Prostate gland (tissue), 2 donors: Measurements from ENCODE around the gene PKLR. TPM values are rescaled to one million over a fixed set of nuclear protein-coding genes. Genes with fewer than 3 reads are reported as not detected.
A peak's percentile ranks its signal among the peaks of the same experiment; 100 is the strongest.

ENCODE experiments used
- DNase-seq: peaks from one replicate; pipeline ENCODE4 v3.0.0-alpha.2; 2019; ENCODE audit warnings: low spot score
- H3K27ac ChIP-seq, 2 donors: fragments of 200-600 bp; sonication (generic); 2 replicates each; pipeline ENCODE4 v1.5.1; 2017 to 2019
- H3K27me3 ChIP-seq: fragments of 200-600 bp; sonication (generic); replicated peaks from 2 replicates; pipeline ENCODE4 v1.5.1; 2019; ENCODE audit not compliant: insufficient read depth
- H3K36me3 ChIP-seq, 2 donors: fragments of 200-600 bp; sonication (generic); 1 replicate in 1 of 2; 2 replicates in 1 of 2; pipeline versions ENCODE4 v1.5.1 to v1.8.1; 2017 to 2019
- H3K4me1 ChIP-seq: fragments of 200-600 bp; sonication (generic); replicated peaks from 2 replicates; pipeline ENCODE4 v1.5.1; 2019
- H3K4me3 ChIP-seq, 2 donors: fragments of 200-600 bp; sonication (generic); 2 replicates each; pipeline ENCODE4 v1.5.1; 2017 to 2019
- H3K9me3 ChIP-seq: fragments of 200-600 bp; sonication (generic); 2 replicates; pipeline ENCODE4 v1.5.1; 2017
- POLR2A ChIP-seq: fragments of 450-650 bp; IDR thresholded peaks from one replicate; pipeline ENCODE4 v1.6.1; 2016; ENCODE audit warnings: antibody characterized with exemption, mild to moderate bottlenecking
- POLR2AphosphoS5 ChIP-seq: sonication (generic); formaldehyde crosslinking; IDR thresholded peaks from one replicate; pipeline ENCODE4 v1.6.1; 2017; ENCODE audit warnings: antibody characterized with exemption
- WGBS: methylation state at CpG from one replicate; pipeline ENCODE4 v1.1.5; 2018; 5-methylcytosine and 5-hydroxymethylcytosine counted together
- intact Hi-C: fragments of 100-400 bp; cut with DNase I; formaldehyde crosslinking; loops from one replicate; pipeline ENCODE4 v1.14.2; 2022
- total RNA-seq, 2 donors: library from RNA; depleted of rRNA; stranded (reverse); fragments of >200 nt; gene quantifications; one replicate each; pipeline ENCODE4 v1.1.0, GENCODE V29; 2016
- TF ChIP-seq, protein P1 (sequence below), 4 experiments: fragments of 200-600 bp in 2 of 4; fragments of 450-650 bp in 2 of 4; sonication (generic) in 2 of 4; IDR thresholded peaks; 1 replicate in 3 of 4; 2 replicates in 1 of 4; pipeline ENCODE4 v1.5.1; 2016 to 2019; ENCODE audit warnings: antibody characterized with exemption in 4 of 4, mild to moderate bottlenecking in 2 of 4, moderate library complexity in 2 of 4

PKLR gene
- total RNA-seq, 2 donors from 2014 or later = not detected

DNA sequence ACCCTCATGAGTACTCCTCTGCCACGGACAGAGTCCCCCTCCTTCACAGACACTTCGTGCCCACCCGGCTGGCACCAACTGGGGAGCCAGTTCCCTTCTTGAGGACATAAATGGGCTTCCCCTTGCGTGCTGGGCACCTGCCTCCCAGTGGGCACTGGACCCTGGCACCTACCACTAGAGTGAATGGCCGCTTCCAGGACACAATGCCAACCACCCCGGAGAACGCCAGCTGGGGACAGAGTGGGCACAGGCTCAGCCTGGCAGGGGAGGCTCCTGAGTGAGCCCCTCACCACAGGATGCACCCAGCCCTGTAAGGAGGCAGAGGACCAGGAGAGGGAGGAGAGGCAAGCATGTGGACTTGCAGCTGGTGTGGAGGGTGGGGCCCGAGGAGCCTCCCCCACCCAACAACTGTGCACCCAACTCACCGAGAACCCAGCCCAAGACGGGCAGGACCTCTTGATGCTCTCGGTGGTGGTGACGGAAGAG, 47.0 kb downstream of the PKLR start:
- peaks cover 12% of the 10 kb centered on the region for H3K4me1 ChIP-seq
- no peaks in the 10 kb centered on the region for H3K9me3 ChIP-seq
- H3K36me3 ChIP-seq = no peaks in the 10 kb centered on the region
- TF ChIP-seq, protein P1, sequence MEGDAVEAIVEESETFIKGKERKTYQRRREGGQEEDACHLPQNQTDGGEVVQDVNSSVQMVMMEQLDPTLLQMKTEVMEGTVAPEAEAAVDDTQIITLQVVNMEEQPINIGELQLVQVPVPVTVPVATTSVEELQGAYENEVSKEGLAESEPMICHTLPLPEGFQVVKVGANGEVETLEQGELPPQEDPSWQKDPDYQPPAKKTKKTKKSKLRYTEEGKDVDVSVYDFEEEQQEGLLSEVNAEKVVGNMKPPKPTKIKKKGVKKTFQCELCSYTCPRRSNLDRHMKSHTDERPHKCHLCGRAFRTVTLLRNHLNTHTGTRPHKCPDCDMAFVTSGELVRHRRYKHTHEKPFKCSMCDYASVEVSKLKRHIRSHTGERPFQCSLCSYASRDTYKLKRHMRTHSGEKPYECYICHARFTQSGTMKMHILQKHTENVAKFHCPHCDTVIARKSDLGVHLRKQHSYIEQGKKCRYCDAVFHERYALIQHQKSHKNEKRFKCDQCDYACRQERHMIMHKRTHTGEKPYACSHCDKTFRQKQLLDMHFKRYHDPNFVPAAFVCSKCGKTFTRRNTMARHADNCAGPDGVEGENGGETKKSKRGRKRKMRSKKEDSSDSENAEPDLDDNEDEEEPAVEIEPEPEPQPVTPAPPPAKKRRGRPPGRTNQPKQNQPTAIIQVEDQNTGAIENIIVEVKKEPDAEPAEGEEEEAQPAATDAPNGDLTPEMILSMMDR (IDR thresholded peaks at IDR 0.05) = no peak
- no peak for TF ChIP-seq POLR2A
- intact Hi-C loops = loop anchor here (5.0 kb wide), 1 partner anchor 53 kb away; the partner anchor contains the start of gene FDPS
- peak overlapping the region; percentile 94 to 97 for H3K27ac ChIP-seq
- peak overlapping the region; percentile 92 to 94 for H3K4me3 ChIP-seq
- H3K27me3 ChIP-seq = no peaks in the 10 kb centered on the region
- DNase-seq = no peak
- WGBS = 28% methylated on average over 9 of the region's 12 CpGs

DNA sequence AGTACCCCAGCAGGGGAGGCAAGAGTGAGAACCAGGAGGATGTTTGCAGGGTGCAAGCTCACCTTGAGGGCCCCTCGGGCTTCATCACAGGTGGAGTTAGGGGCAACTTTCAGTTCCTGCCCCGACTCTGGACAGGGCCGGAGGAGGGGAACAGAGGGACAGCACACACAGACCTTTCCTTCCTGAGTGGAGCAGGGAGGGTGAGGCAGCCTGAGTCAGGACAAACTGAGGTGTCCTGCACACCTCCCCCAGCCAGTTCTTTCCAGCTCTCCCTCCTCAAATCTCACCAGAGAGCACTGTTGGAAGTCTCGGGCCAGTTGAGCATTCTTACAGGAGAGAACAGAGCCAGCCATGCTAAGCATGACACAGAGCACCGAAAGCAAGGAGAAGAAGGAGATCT, 47.4 kb downstream of the PKLR start:
- 50% methylated on average over 5 of the region's 5 CpGs for WGBS
- intact Hi-C loops = loop anchor here (5.0 kb wide), 1 partner anchor 54 kb away; the partner anchor contains the start of gene FDPS
- peak overlapping the region in 1 of 2 donors; percentile 97 for H3K27ac ChIP-seq

DNA sequence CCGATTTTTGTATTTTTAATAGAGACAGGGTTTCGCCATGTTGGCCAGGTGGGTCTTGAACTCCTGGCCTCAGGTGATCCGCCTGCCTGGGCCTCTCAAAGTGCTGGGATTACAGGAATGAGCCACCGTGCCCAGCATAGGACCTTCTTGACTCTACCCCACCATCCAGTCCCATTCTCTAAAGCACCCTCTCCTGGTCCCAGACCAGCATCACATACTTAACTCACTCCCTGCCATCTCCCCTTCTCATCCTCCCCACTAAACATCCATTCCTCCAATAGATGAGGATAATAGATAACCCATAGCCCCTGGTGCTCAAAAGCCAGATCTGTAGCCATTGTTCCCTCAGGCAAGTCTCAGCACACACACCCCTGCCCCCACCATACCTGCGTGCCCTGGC, 48.0 kb downstream of the PKLR start:
- Histone ChIP-seq H3K27me3 (no peaks in the 10 kb centered on the region), H3K9me3 (no peaks in the 10 kb centered on the region), H3K4me1 (peaks cover 12% of the 10 kb centered on the region), H3K27ac (no peak overlapping the region), H3K36me3 (no peaks in the 10 kb centered on the region), H3K4me3 (no peak overlapping the region)
- TF ChIP-seq POLR2AphosphoS5 (no peak), POLR2A (no peak)
- WGBS = 71% methylated on average over 5 of the region's 5 CpGs
- intact Hi-C loops = loop anchor here (5.0 kb wide), 1 partner anchor 54 kb away; the partner anchor contains the start of gene FDPS
- DNase-seq = no peak

More for the DNA sequence above, 47.4 kb downstream of the PKLR start:
- peak overlapping the region in 1 of 2 donors; percentile 94 for H3K4me3 ChIP-seq
- H3K9me3 ChIP-seq = no peaks in the 10 kb centered on the region
- no peaks in the 10 kb centered on the region for H3K36me3 ChIP-seq
- TF ChIP-seq POLR2AphosphoS5 = no peak
- TF ChIP-seq, protein P1 (IDR thresholded peaks at IDR 0.05) = no peak
- TF ChIP-seq POLR2A = no peak
- H3K27me3 ChIP-seq = no peaks in the 10 kb centered on the region
- no peak for DNase-seq
- H3K4me1 ChIP-seq = peaks cover 12% of the 10 kb centered on the region

DNA sequence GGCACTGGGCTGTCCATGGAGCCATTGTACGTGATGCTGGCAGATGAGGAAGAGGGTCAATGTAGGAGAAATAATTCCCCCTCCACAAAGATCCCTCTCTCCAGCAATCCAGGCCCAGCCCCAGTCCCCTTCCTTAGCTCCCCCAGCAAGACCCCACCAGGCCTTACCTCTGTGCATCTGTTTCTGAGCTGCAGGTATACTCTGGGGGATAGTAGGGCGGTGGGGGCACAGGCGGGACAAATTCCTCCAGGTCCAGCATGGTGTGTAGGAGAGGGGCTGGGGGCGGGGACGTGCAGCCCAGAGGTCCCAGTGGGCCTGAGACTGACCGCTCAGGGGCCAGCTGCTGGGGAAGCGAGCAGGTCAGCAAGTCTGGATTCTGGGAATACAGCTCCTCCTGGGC, 49.7 kb downstream of the PKLR start:
- Histone ChIP-seq H3K27ac (no peak overlapping the region), H3K4me3 (no peak overlapping the region), H3K9me3 (no peaks in the 10 kb centered on the region), H3K4me1 (peaks cover 12% of the 10 kb centered on the region), H3K27me3 (no peaks in the 10 kb centered on the region), H3K36me3 (no peaks in the 10 kb centered on the region)
- DNase-seq = no peak
- WGBS = 87% methylated on average over 7 of the region's 7 CpGs
- intact Hi-C loops = loop anchor here (5.0 kb wide), 1 partner anchor 56 kb away; the partner anchor contains the start of gene FDPS
- TF ChIP-seq, protein P1 (IDR thresholded peaks at IDR 0.05) = no peak

DNA sequence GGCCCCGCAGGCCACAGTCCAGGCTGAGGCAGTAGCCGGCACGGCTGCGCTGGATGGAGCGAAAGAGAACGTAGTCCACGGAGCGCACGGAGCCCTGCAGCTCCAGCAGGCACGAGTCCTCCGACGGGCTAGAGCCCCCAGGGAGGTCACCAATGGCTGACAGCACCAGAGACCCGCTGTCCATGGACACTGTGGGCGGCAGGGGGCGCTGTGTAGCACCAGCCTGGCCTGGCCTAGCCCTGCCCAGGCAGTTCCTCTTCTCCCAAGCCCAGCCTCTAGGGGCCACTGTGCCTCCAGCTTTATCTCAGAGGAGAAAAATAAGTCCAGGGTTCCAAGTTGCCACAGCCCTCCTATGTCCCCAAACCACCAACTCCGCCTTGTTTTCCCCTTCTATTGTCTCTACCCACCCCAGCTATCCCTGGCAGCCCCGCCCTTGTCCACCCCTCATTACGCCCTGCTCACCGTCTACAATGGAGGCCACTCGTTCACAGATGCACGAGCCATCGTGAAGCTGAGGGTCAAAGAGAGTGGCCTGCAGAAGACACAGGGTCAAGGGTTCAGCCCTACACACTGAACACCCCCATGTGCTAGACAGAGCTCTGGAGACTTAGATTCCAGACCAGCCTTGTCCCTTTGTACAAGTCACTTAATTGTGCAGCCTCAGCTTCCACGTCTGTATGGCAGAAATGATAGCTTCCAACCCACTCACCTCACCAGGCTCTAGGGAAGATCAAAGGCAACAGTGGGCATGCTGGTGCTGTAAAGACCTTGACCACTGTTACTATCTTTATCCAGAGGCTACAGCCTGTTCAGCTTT, 50.4 kb downstream of the PKLR start:
- Histone ChIP-seq H3K9me3 (no peaks in the 10 kb centered on the region), H3K4me3 (no peak overlapping the region), H3K27me3 (no peaks in the 10 kb centered on the region), H3K27ac (no peak overlapping the region), H3K36me3 (no peaks in the 10 kb centered on the region), H3K4me1 (peaks cover 9% of the 10 kb centered on the region)
- 30% methylated on average over 23 of the region's 23 CpGs for WGBS
- TF ChIP-seq POLR2AphosphoS5 (peak; percentile 73), POLR2A (no peak)
- TF ChIP-seq, protein P1 (IDR thresholded peaks at IDR 0.05) = peak; percentile 94 to 100 (median 98)
- DNase-seq = peak; percentile 87
- intact Hi-C loops = loop anchor here (5.0 kb wide), 1 partner anchor 56 kb away; the partner anchor contains the start of gene FDPS
